CD14-positive monocyte (primary cell): Measurements from ENCODE around the gene INHBC. TPM values are rescaled to one million over a fixed set of nuclear protein-coding genes. Genes with fewer than 3 reads are reported as not detected.
"Not testable (repeated sequence)": the region's sequence is repeated elsewhere in the genome, so short reads cannot be mapped to it uniquely, and the experiment has no call there.

ENCODE experiments used
- DNase-seq, 3 donors: peaks; one replicate each; pipeline ENCODE4 v3.0.0-alpha.2; 2011 to 2022
- H2AFZ ChIP-seq: 2 replicates; pipeline ENCODE4 v1.6.0; 2012; ENCODE audit warnings: mild to moderate bottlenecking, low read depth, low read length, inconsistent platforms; ENCODE audit not compliant: insufficient read depth, poor library complexity, severe bottlenecking
- H3K27ac ChIP-seq, 2 donors: 1 replicate in 1 of 2; 2 replicates in 1 of 2; pipeline ENCODE4 v1.5.1; 2012 to 2013; ENCODE audit warnings: low read length in 2 of 2, control low read depth in 1 of 2, inconsistent platforms in 1 of 2, low read depth in 1 of 2, mild to moderate bottlenecking in 1 of 2
- H3K27me3 ChIP-seq, 2 donors: one replicate each; pipeline versions ENCODE4 v1.6.0 to v1.6.1; 2011 to 2013; ENCODE audit warnings: low read length in 2 of 2; ENCODE audit not compliant: control insufficient read depth in 2 of 2, insufficient read depth in 2 of 2
- H3K36me3 ChIP-seq, 2 donors: replicated peaks in 1 of 2; 1 replicate in 1 of 2; 2 replicates in 1 of 2; pipeline versions ENCODE4 v1.5.1 to v1.6.1; 2012 to 2013; ENCODE audit warnings: low read length in 2 of 2, control low read depth in 1 of 2, inconsistent platforms in 1 of 2, mild to moderate bottlenecking in 1 of 2; ENCODE audit not compliant: insufficient read depth in 2 of 2, control insufficient read depth in 1 of 2
- H3K4me1 ChIP-seq, 2 donors: 1 replicate in 1 of 2; 2 replicates in 1 of 2; pipeline versions ENCODE4 v1.5.1 to v1.6.1; 2012 to 2013; ENCODE audit warnings: low read length in 2 of 2, control low read depth in 1 of 2, inconsistent platforms in 1 of 2, mild to moderate bottlenecking in 1 of 2, moderate library complexity in 1 of 2; ENCODE audit not compliant: insufficient read depth in 2 of 2, control insufficient read depth in 1 of 2
- H3K4me2 ChIP-seq: replicated peaks from 2 replicates; pipeline ENCODE3; 2012; ENCODE audit warnings: low read length, moderate library complexity, mild to moderate bottlenecking; ENCODE audit not compliant: poor library complexity, severe bottlenecking; ENCODE audit errors: extremely low read depth
- H3K4me3 ChIP-seq, 3 experiments: fragments of 200-600 bp in 1 of 3; sonication (generic) in 1 of 3; replicated peaks in 1 of 3; 1 replicate in 2 of 3; 2 replicates in 1 of 3; pipeline ENCODE4 v1.5.1; 2011 to 2013; ENCODE audit warnings: low read length in 3 of 3, mild to moderate bottlenecking in 3 of 3, control low read depth in 2 of 3, low read depth in 2 of 3, inconsistent platforms in 1 of 3, moderate library complexity in 1 of 3
- H3K79me2 ChIP-seq: 2 replicates; pipeline ENCODE4 v1.6.0; 2012; ENCODE audit warnings: mild to moderate bottlenecking, control low read depth, inconsistent platforms, low read length, moderate library complexity; ENCODE audit not compliant: insufficient read depth
- H3K9ac ChIP-seq: 2 replicates; pipeline ENCODE4 v1.6.0; 2017; ENCODE audit warnings: low read length, mild to moderate bottlenecking; ENCODE audit not compliant: insufficient read depth, poor library complexity, severe bottlenecking
- H3K9me3 ChIP-seq, 2 donors: replicated peaks in 1 of 2; 1 replicate in 1 of 2; 2 replicates in 1 of 2; pipeline versions ENCODE4 v1.5.1 to v1.6.1; 2012 to 2013; ENCODE audit warnings: low read length in 2 of 2, control low read depth in 1 of 2; ENCODE audit not compliant: control insufficient read depth in 1 of 2, insufficient read depth in 1 of 2
- H4K20me1 ChIP-seq: 2 replicates; pipeline ENCODE4 v1.6.0; 2012; ENCODE audit warnings: mild to moderate bottlenecking, low read length, control low read depth, moderate library complexity; ENCODE audit not compliant: insufficient read depth
- H3K27ac Mint-ChIP-seq, 7 donors: one replicate each; pipeline ENCODE4 v1.8.0; 2020; ENCODE audit warnings: mild to moderate bottlenecking in 7 of 7, mixed read lengths in 7 of 7, moderate library complexity in 6 of 7, inconsistent platforms in 2 of 7
- H3K27me3 Mint-ChIP-seq, 3 donors: one replicate each; pipeline ENCODE4 v1.8.0; 2021 to 2022; ENCODE audit warnings: low read depth in 3 of 3, mild to moderate bottlenecking in 3 of 3, mixed read lengths in 3 of 3, moderate library complexity in 3 of 3, inconsistent platforms in 1 of 3
- H3K36me3 Mint-ChIP-seq, 2 donors: one replicate each; pipeline ENCODE4 v1.8.0; 2020; ENCODE audit warnings: mixed read lengths in 2 of 2, inconsistent platforms in 1 of 2, mild to moderate bottlenecking in 1 of 2
- H3K4me1 Mint-ChIP-seq: one replicate; pipeline ENCODE4 v1.8.0; 2020; ENCODE audit warnings: mild to moderate bottlenecking, mixed read lengths
- H3K4me3 Mint-ChIP-seq, 2 donors: one replicate each; pipeline ENCODE4 v1.8.0; 2020; ENCODE audit warnings: mild to moderate bottlenecking in 2 of 2, mixed read lengths in 2 of 2, moderate library complexity in 1 of 2
- H3K9me3 Mint-ChIP-seq, 7 donors: one replicate each; pipeline ENCODE4 v1.8.0; 2020 to 2022; ENCODE audit warnings: mixed read lengths in 7 of 7, mild to moderate bottlenecking in 6 of 7, moderate library complexity in 6 of 7, inconsistent platforms in 2 of 7
- CTCF ChIP-seq: fragments of 200-600 bp; IDR thresholded peaks from one replicate; pipeline ENCODE4 v1.8.0; 2022; ENCODE audit warnings: antibody characterized with exemption, mild to moderate bottlenecking
- WGBS: methylation state at CpG from one replicate; pipeline ENCODE4 v1.1.5; 2013; ENCODE audit warnings: missing lambda C conversion rate; ENCODE audit not compliant: insufficient coverage; 5-methylcytosine and 5-hydroxymethylcytosine counted together
- intact Hi-C, 2 donors: fragments of 100-400 bp; cut with micrococcal nuclease; formaldehyde crosslinking; loops; one replicate each; pipeline versions ENCODE4 v1.15.0 to v1.15.1; 2023
- polyA plus RNA-seq, 3 donors: library from polyadenylated mRNA; depleted of rRNA in 1 of 3; unstranded in 2 of 3; stranded (reverse) in 1 of 3; fragments of 300-500 nt in 2 of 3; fragments of >200 nt in 1 of 3; fragmentation: Illumina TruSeq in 2 of 3; gene quantifications; 1 replicate in 2 of 3; 2 replicates in 1 of 3; pipeline ENCODE4 v1.2.3, GENCODE V29; 2012 to 2021

INHBC gene
- polyA plus RNA-seq, 3 donors: not detected

GRCh38 chr12:57438400-57438799, 3.8 kb downstream of the INHBC start:
- H3K4me2 ChIP-seq: no peak overlapping the region
- H3K36me3 Mint-ChIP-seq: no peaks in the 10 kb centered on the region
- no peaks in the 10 kb centered on the region for H3K4me1 ChIP-seq
- H3K36me3 ChIP-seq: no peaks in the 10 kb centered on the region
- no peak overlapping the region for H3K4me3 ChIP-seq
- H3K27me3 Mint-ChIP-seq: peaks cover 0 to 1% (median 0%) of the 10 kb centered on the region in 3 donors
- TF ChIP-seq CTCF: no peak
- H3K9ac ChIP-seq: no peak overlapping the region
- no peaks in the 10 kb centered on the region for H3K27me3 ChIP-seq
- H3K9me3 ChIP-seq: peaks cover 6 to 7% of the 10 kb centered on the region in 2 donors
- no peak overlapping the region for H2AFZ ChIP-seq
- DNase-seq: no peak
- no peaks in the 10 kb centered on the region for H4K20me1 ChIP-seq
- intact Hi-C loops: no loop called here
- no CpG with 5 or more reads among the region's 1 CpG for WGBS
- H3K79me2 ChIP-seq: no peaks in the 10 kb centered on the region
- H3K4me1 Mint-ChIP-seq: peaks cover 11% of the 10 kb centered on the region
- no peak overlapping the region for H3K27ac Mint-ChIP-seq
- H3K9me3 Mint-ChIP-seq: peaks cover 2 to 21% (median 14%) of the 10 kb centered on the region in 7 donors
- no peak overlapping the region for H3K4me3 Mint-ChIP-seq
- no peak overlapping the region for H3K27ac ChIP-seq

GRCh38 chr12:57439762-57440266, 5.2 kb downstream of the INHBC start:
- DNase-seq: no peak
- Histone ChIP-seq H3K4me1 (no peaks in the 10 kb centered on the region), H3K4me3 (no peak overlapping the region), H3K9me3 (peaks cover 6 to 7% of the 10 kb centered on the region in 2 donors), H3K27ac (no peak overlapping the region), H4K20me1 (no peaks in the 10 kb centered on the region), H3K4me2 (no peak overlapping the region), H3K36me3 (no peaks in the 10 kb centered on the region), H2AFZ (no peak overlapping the region), H3K79me2 (no peaks in the 10 kb centered on the region), H3K27me3 (no peaks in the 10 kb centered on the region), H3K9ac (no peak overlapping the region)
- intact Hi-C loops: no loop called here
- Mint-ChIP-seq H3K36me3 (no peaks in the 10 kb centered on the region), H3K27ac (no peak overlapping the region), H3K4me3 (no peak overlapping the region), H3K4me1 (peaks cover 11% of the 10 kb centered on the region), H3K27me3 (peaks cover 0 to 1% (median 0%) of the 10 kb centered on the region in 3 donors), H3K9me3 (peaks cover 2 to 21% (median 14%) of the 10 kb centered on the region in 7 donors)
- 100% methylated on average over 1 of the region's 4 CpGs for WGBS
- TF ChIP-seq CTCF: no peak

- H3K4me2 ChIP-seq, H4K20me1 ChIP-seq, H3K27me3 ChIP-seq, H3K36me3 ChIP-seq, H3K4me3 ChIP-seq, H2AFZ ChIP-seq, H3K27ac ChIP-seq, H3K4me1 ChIP-seq, H3K79me2 ChIP-seq, H3K4me3 Mint-ChIP-seq, H3K9me3 ChIP-seq, DNase-seq, H3K4me1 Mint-ChIP-seq, H3K27ac Mint-ChIP-seq, H3K27me3 Mint-ChIP-seq, intact Hi-C loops, H3K9ac ChIP-seq, H3K36me3 Mint-ChIP-seq: not testable (repeated sequence)
- peaks cover 2 to 21% (median 14%) of the 10 kb centered on the region in 7 donors for H3K9me3 Mint-ChIP-seq
- no CpG with 5 or more reads among the region's 2 CpGs for WGBS
Measured at GRCh38 chr12:57441393-57441792, 6.8 kb downstream of the INHBC start.
